ENCODE results near the gene RFX8. TPM values are rescaled to one million over a fixed set of nuclear protein-coding genes. Genes with fewer than 3 reads are reported as not detected.

The RFX8 gene
- polyA plus RNA-seq, 1 experiment: 1.7 TPM

DNA sequence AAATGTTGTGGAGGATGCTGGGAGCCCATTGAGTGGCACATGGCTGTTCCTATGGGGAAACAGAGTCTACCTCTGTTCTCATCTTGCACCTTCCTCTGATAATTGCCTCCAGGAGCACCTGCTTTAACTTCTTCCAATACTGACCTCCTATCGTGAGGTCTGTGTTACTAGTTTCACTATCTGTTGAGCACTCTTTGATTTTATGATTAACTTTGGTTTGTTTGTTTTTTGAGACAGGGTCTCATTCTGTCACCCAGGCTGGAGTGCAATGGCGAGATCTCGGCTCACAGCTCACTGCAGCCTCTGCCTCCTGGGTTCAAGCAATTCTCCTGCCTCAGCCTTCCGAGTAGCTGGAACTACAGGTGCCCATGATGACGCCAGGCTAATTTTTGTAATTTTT lies 12.1 kb upstream of the RFX8 start:
- DNase-seq (ENCODE audit: low read depth): no peak
- no peak for TF ChIP-seq CTCF (IDR thresholded peaks at IDR 0.05; ENCODE audit: insufficient read depth, low read depth, low read length)
- ChIA-PET CTCF (no interaction called here), POLR2A (no interaction called here)
- Histone ChIP-seq H3K4me3 (ENCODE audit: low read depth, low read length) (no peak overlapping the region), H3K36me3 (ENCODE audit: control insufficient read depth, insufficient read depth, low read length) (no peaks in the 10 kb centered on the region), H3K27me3 (ENCODE audit: control insufficient read depth, insufficient read depth, low read length) (no peaks in the 10 kb centered on the region)

DNA sequence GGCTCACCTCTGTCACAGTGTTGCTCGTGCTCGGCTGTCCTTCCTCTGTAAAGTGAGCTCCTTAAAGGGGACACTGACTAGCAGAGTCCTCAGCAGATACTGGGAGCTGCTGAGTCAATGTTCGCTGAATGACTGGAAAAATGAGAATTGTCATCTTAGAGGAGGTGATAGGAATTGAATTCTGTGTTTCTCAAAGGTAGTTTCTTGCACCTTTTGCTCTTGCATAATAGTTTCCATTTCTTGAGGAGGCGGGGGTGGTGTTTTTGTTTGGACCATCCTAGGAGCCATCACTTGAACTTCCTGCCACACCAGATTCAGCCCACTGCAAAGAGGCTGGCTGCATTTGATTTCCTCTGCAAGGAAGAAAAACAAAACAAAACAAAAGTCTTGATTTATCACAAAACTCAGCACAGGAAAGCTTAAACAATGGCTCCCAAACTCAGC lies 11.4 kb upstream of the RFX8 start:
- ChIA-PET POLR2A (interaction anchor here (0.9 kb wide), 1 partner anchor 9 kb away, joined by 4 read pairs; no protein-coding TSS in a partner anchor), CTCF (no interaction called here)
- H3K4me3 ChIP-seq (ENCODE audit: low read depth, low read length): no peak overlapping the region
- H3K27me3 ChIP-seq (ENCODE audit: control insufficient read depth, insufficient read depth, low read length): no peaks in the 10 kb centered on the region
- DNase-seq (ENCODE audit: low read depth): no peak
- TF ChIP-seq CTCF (IDR thresholded peaks at IDR 0.05; ENCODE audit: insufficient read depth, low read depth, low read length): no peak
- H3K36me3 ChIP-seq (ENCODE audit: control insufficient read depth, insufficient read depth, low read length): no peaks in the 10 kb centered on the region

DNA sequence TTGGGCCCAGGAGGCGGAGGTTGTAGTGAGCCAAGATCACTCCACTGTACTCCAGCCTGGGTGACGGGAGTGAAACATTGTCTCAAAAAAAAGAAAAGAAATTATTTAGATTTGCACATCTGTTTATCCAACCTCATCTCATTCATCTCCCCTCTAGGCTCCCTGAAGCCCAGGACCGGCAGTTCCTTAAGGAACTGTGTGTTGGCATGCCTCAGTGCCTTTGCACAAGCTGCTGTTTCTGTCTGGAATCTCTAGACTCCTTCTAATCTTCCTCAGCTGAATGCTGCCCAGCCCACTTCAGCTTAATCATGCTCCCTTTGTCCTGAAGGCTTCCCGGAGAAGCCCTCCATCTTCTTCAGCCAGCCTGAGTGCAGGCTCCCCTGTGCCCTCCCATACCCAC lies 10.9 kb upstream of the RFX8 start:
- DNase-seq (ENCODE audit: low read depth): no peak
- H3K27me3 ChIP-seq (ENCODE audit: control insufficient read depth, insufficient read depth, low read length): no peaks in the 10 kb centered on the region
- TF ChIP-seq CTCF (IDR thresholded peaks at IDR 0.05; ENCODE audit: insufficient read depth, low read depth, low read length): no peak
- no peak overlapping the region for H3K4me3 ChIP-seq (ENCODE audit: low read depth, low read length)
- no peaks in the 10 kb centered on the region for H3K36me3 ChIP-seq (ENCODE audit: control insufficient read depth, insufficient read depth, low read length)
- POLR2A ChIA-PET: interaction anchor here (0.9 kb wide), 1 partner anchor 9 kb away, joined by 4 read pairs; no protein-coding TSS in a partner anchor
- CTCF ChIA-PET: no interaction called here

DNA sequence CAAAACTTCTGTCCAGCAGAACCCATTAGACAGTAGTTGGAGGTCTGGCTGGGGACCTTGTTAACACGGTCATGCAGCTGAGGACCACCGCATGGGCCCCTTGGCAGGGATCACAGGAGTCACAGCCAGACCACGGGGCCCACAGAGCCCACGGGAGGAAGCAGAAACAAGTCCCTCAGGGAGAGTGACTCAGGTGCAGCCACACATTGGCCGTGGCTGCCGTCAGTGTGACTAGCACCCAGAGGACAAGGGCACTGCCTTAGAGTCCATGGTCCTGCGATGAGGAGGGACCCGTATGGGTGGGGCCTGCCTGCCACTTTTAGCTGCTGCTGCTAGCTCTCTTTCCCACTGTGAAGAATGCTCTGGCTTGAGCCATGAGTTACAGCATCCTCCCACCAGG lies 5.9 kb upstream of the RFX8 start:
- CTCF ChIA-PET: no interaction called here

GRCh38 chr2:101479810-101480209 lies 4.9 kb upstream of the RFX8 start:
- Histone ChIP-seq H3K27me3 (ENCODE audit: control insufficient read depth, insufficient read depth, low read length) (no peaks in the 10 kb centered on the region), H3K36me3 (ENCODE audit: control insufficient read depth, insufficient read depth, low read length) (no peaks in the 10 kb centered on the region), H3K4me3 (ENCODE audit: low read depth, low read length) (no peak overlapping the region)
- CTCF ChIA-PET: interaction anchor here (0.9 kb wide), 1 partner anchor 61 kb away, joined by 4 read pairs; no protein-coding TSS in a partner anchor
- POLR2A ChIA-PET: no interaction called here
- TF ChIP-seq CTCF (IDR thresholded peaks at IDR 0.05; ENCODE audit: insufficient read depth, low read depth, low read length): no peak
- no peak for DNase-seq (ENCODE audit: low read depth)

More for the DNA sequence above, 5.9 kb upstream of the RFX8 start:
- Histone ChIP-seq H3K36me3 (ENCODE audit: control insufficient read depth, insufficient read depth, low read length) (no peaks in the 10 kb centered on the region), H3K27me3 (ENCODE audit: control insufficient read depth, insufficient read depth, low read length) (no peaks in the 10 kb centered on the region), H3K4me3 (ENCODE audit: low read depth, low read length) (no peak overlapping the region)
- POLR2A ChIA-PET: no interaction called here
- TF ChIP-seq CTCF (IDR thresholded peaks at IDR 0.05; ENCODE audit: insufficient read depth, low read depth, low read length): no peak
- no peak for DNase-seq (ENCODE audit: low read depth)

Measured in BJ (cell line).